OCI-LY7 (cell line): ENCODE data around the gene BTN1A1. TPM values are rescaled to one million over a fixed set of nuclear protein-coding genes. Genes with fewer than 3 reads are reported as not detected.
A peak's percentile ranks its signal among the peaks of the same experiment; 100 is the strongest.

ENCODE experiments used
- BruUV-seq: library from RNA; stranded (reverse); fragments of 400-500 nt; replicated peaks from 2 replicates; lab custom pipeline; 2021; lab: Mats Ljungman, UMichigan
- CTCF ChIA-PET: fragments of 300-600 bp; sonication (Branson Sonifier 250); formaldehyde crosslinking; loops from one replicate; lab custom pipeline; 2022; ENCODE audit warnings: antibody characterized with exemption; ENCODE audit not compliant: unreplicated experiment; lab: Charles Lee
- POLR2A ChIA-PET: fragments of 300-600 bp; sonication (Branson Sonifier 250); formaldehyde crosslinking; loops from one replicate; lab custom pipeline; 2022; ENCODE audit warnings: antibody characterized with exemption; lab: Charles Lee
- DNase-seq: peaks from one replicate; pipeline ENCODE4 v3.0.0-alpha.2; 2015; ENCODE audit warnings: low spot score
- H2AFZ ChIP-seq: fragments of 200-600 bp; sonication (generic), shearing (Covaris generic); 2 replicates; pipeline ENCODE4 v1.6.1; 2014; ENCODE audit warnings: mild to moderate bottlenecking, antibody characterized with exemption, low read length, moderate library complexity
- H3K27ac ChIP-seq: fragments of 200-600 bp; sonication (generic); 2 replicates; pipeline ENCODE4 v1.5.1; 2014; ENCODE audit warnings: mixed run types, low read depth, mild to moderate bottlenecking, moderate library complexity, low read length, inconsistent platforms; ENCODE audit not compliant: poor library complexity, severe bottlenecking
- H3K36me3 ChIP-seq: fragments of 200-600 bp; sonication (generic); 2 replicates; pipeline ENCODE4 v1.6.1; 2014; ENCODE audit warnings: mild to moderate bottlenecking, antibody characterized with exemption, low read length, moderate library complexity, mixed read lengths; ENCODE audit not compliant: insufficient read depth
- H3K4me1 ChIP-seq: fragments of 200-600 bp; sonication (generic); 2 replicates; pipeline ENCODE4 v1.5.1; 2014; ENCODE audit warnings: mild to moderate bottlenecking, low read length; ENCODE audit not compliant: insufficient read depth, poor library complexity, severe bottlenecking
- H3K4me2 ChIP-seq: fragments of 200-600 bp; sonication (generic); 2 replicates; pipeline ENCODE4 v1.6.1; 2014; ENCODE audit warnings: mild to moderate bottlenecking, low read length
- H3K4me3 ChIP-seq: fragments of 200-600 bp; sonication (generic); 2 replicates; pipeline ENCODE4 v1.5.1; 2014; ENCODE audit warnings: mild to moderate bottlenecking, low read depth, low read length; ENCODE audit not compliant: poor library complexity, severe bottlenecking
- H3K79me2 ChIP-seq: fragments of 200-600 bp; sonication (generic); 2 replicates; pipeline ENCODE4 v1.6.1; 2016; ENCODE audit warnings: low read depth, mild to moderate bottlenecking, low read length, moderate library complexity, mixed read lengths; ENCODE audit not compliant: insufficient read depth
- H3K9me2 ChIP-seq: fragments of 200-600 bp; sonication (generic); 2 replicates; pipeline ENCODE4 v1.6.1; 2016; ENCODE audit warnings: mild to moderate bottlenecking, low read length, mixed read lengths; ENCODE audit not compliant: insufficient read depth
- H3K9me3 ChIP-seq: fragments of 200-600 bp; sonication (generic); 2 replicates; pipeline ENCODE4 v1.6.1; 2014; ENCODE audit warnings: mild to moderate bottlenecking, mixed run types, low read length, mixed read lengths
- H4K20me1 ChIP-seq: fragments of 200-600 bp; sonication (generic); 2 replicates; pipeline ENCODE4 v1.6.1; 2014; ENCODE audit warnings: mild to moderate bottlenecking, antibody characterized with exemption, low read length, moderate library complexity, mixed read lengths; ENCODE audit not compliant: insufficient read depth
- CTCF ChIP-seq: fragments of 200-600 bp; sonication (generic); conservative IDR thresholded peaks from 2 replicates; pipeline ENCODE4 v1.5.1; 2014; ENCODE audit warnings: mild to moderate bottlenecking, antibody characterized with exemption, low read length, moderate library complexity, mixed read lengths
- EZH2phosphoT487 ChIP-seq: fragments of 200-600 bp; sonication (generic); IDR thresholded peaks from 2 replicates; pipeline ENCODE4 v1.6.1; 2018; ENCODE audit warnings: low read depth, borderline replicate concordance, mild to moderate bottlenecking, mixed run types, antibody characterized with exemption, low read length, moderate library complexity, mixed read lengths
- intact Hi-C: fragments of 100-400 bp; cut with micrococcal nuclease; formaldehyde crosslinking; loops from one replicate; pipeline ENCODE4 v1.10.0; 2022; ENCODE audit not compliant: unreplicated experiment
- total RNA-seq, 2 experiments: library from RNA; depleted of rRNA in 1 of 2; stranded (reverse); fragments of >200 nt in 1 of 2; shearing (Covaris generic) in 1 of 2; gene quantifications; 2 replicates each; pipeline ENCODE4 v1.2.3, GENCODE V29; 2014 to 2022

Gene BTN1A1
- total RNA-seq, 2 experiments from 2014 or later = 0.25 to 1.0 TPM

- H3K27ac ChIP-seq = no peak overlapping the region
- intact Hi-C loops = loop anchor here (1.0 kb wide), 1 partner anchor 152 kb away; no protein-coding TSS in a partner anchor
- no peaks in the 10 kb centered on the region for H3K36me3 ChIP-seq
- H3K79me2 ChIP-seq = no peaks in the 10 kb centered on the region
- BruUV-seq = no TSS peak
- peak overlapping the region; percentile 4; the same call in 1 of the 2 replicates for H3K4me2 ChIP-seq
- ChIA-PET CTCF (no interaction called here), POLR2A (no interaction called here)
- H2AFZ ChIP-seq = peak overlapping the region; percentile 26; the same call in 1 of the 2 replicates
- peaks cover 39% of the 10 kb centered on the region for H3K4me1 ChIP-seq
- H4K20me1 ChIP-seq = no peaks in the 10 kb centered on the region
- no peak overlapping the region for H3K4me3 ChIP-seq
- peak; percentile 71 for DNase-seq
- no peaks in the 10 kb centered on the region for H3K9me2 ChIP-seq
- peaks cover 2% of the 10 kb centered on the region; the same call in 1 of the 2 replicates for H3K9me3 ChIP-seq
- peak; percentile 74 for TF ChIP-seq CTCF
- TF ChIP-seq EZH2phosphoT487 = no peak
Observed at GRCh38 chr6:26493258-26493657, 6.8 kb upstream of the BTN1A1 start.

- Histone ChIP-seq H3K4me2 (no peak overlapping the region), H3K36me3 (no peaks in the 10 kb centered on the region), H2AFZ (no peak overlapping the region), H3K27ac (no peak overlapping the region), H3K4me1 (peaks cover 44% of the 10 kb centered on the region), H3K4me3 (no peak overlapping the region), H3K79me2 (no peaks in the 10 kb centered on the region), H4K20me1 (no peaks in the 10 kb centered on the region), H3K9me3 (peaks cover 4% of the 10 kb centered on the region; the same call in 1 of the 2 replicates), H3K9me2 (no peaks in the 10 kb centered on the region)
- ChIA-PET CTCF (no interaction called here), POLR2A (interaction anchor here (0.6 kb wide), 1 partner anchor 48 kb away, joined by 3 read pairs; no protein-coding TSS in a partner anchor)
- intact Hi-C loops = no loop called here
- no TSS peak for BruUV-seq
- TF ChIP-seq EZH2phosphoT487 = no peak
- DNase-seq = no peak
Observed at GRCh38 chr6:26494117-26494516, 6.0 kb upstream of the BTN1A1 start.

GRCh38 chr6:26495281-26495680, 4.8 kb upstream of the BTN1A1 start:
- intact Hi-C loops = no loop called here
- no peaks in the 10 kb centered on the region for H3K36me3 ChIP-seq

More at GRCh38 chr6:26495281-26495680, 4.8 kb upstream of the BTN1A1 start:
- no peak for DNase-seq
- TF ChIP-seq CTCF (no peak), EZH2phosphoT487 (no peak)
- H3K27ac ChIP-seq = no peak overlapping the region
- peaks cover 4% of the 10 kb centered on the region; the same call in 1 of the 2 replicates for H3K9me3 ChIP-seq
- CTCF ChIA-PET = interaction anchor here (0.6 kb wide), 1 partner anchor 21 kb away, joined by 3 read pairs; no protein-coding TSS in a partner anchor
- POLR2A ChIA-PET = interaction anchor here (0.8 to 2.1 kb wide), 4 partner anchors 11 to 156 kb away, joined by 3 to 5 read pairs (median 4); no protein-coding TSS in a partner anchor
- H4K20me1 ChIP-seq = no peaks in the 10 kb centered on the region
- no peak overlapping the region for H3K4me2 ChIP-seq
- no peak overlapping the region for H2AFZ ChIP-seq
- BruUV-seq = no TSS peak
- no peak overlapping the region for H3K4me3 ChIP-seq
- peaks cover 56% of the 10 kb centered on the region for H3K4me1 ChIP-seq
- H3K79me2 ChIP-seq = no peaks in the 10 kb centered on the region
- H3K9me2 ChIP-seq = no peaks in the 10 kb centered on the region
